HEK293T (cell line): ENCODE data around the gene IFIT3.

Source experiments
- ARNT ChIP-seq: fragments of 450-650 bp; IDR thresholded peaks from 2 replicates; pipeline ENCODE4 v1.6.1; 2017; ENCODE audit warnings: mild to moderate bottlenecking
- CTBP1 ChIP-seq: fragments of 450-650 bp; IDR thresholded peaks from 2 replicates; pipeline ENCODE4 v1.6.1; 2016; ENCODE audit warnings: borderline replicate concordance
- FOXA1 ChIP-seq: fragments of 450-650 bp; IDR thresholded peaks from 2 replicates; pipeline ENCODE4 v1.6.1; 2016; ENCODE audit warnings: mild to moderate bottlenecking
- HDGF ChIP-seq: fragments of 450-650 bp; IDR thresholded peaks from 2 replicates; pipeline ENCODE4 v1.6.1; 2017; ENCODE audit warnings: antibody characterized with exemption, borderline replicate concordance
- L3MBTL2 ChIP-seq: fragments of 450-650 bp; conservative IDR thresholded peaks from 2 replicates; pipeline ENCODE4 v1.6.1; 2016; ENCODE audit warnings: mild to moderate bottlenecking
- NFRKB ChIP-seq: fragments of 450-650 bp; IDR thresholded peaks from 2 replicates; pipeline ENCODE4 v1.6.1; 2016; ENCODE audit warnings: mild to moderate bottlenecking, moderate library complexity
- SP1 ChIP-seq: fragments of 450-650 bp; IDR thresholded peaks from 2 replicates; pipeline ENCODE4 v1.6.1; 2017
- SUZ12 ChIP-seq: fragments of 450-650 bp; IDR thresholded peaks from 2 replicates; pipeline ENCODE4 v1.6.1; 2016; ENCODE audit warnings: mild to moderate bottlenecking
- TARDBP ChIP-seq: fragments of 450-650 bp; IDR thresholded peaks from 2 replicates; pipeline ENCODE4 v1.6.1; 2016
- ZNF384 ChIP-seq: fragments of 450-650 bp; IDR thresholded peaks from 2 replicates; pipeline ENCODE4 v1.6.1; 2016
- TF ChIP-seq, protein P1 (sequence below): fragments of 450-650 bp; IDR thresholded peaks from 2 replicates; pipeline ENCODE4 v1.6.1; 2016

DNA sequence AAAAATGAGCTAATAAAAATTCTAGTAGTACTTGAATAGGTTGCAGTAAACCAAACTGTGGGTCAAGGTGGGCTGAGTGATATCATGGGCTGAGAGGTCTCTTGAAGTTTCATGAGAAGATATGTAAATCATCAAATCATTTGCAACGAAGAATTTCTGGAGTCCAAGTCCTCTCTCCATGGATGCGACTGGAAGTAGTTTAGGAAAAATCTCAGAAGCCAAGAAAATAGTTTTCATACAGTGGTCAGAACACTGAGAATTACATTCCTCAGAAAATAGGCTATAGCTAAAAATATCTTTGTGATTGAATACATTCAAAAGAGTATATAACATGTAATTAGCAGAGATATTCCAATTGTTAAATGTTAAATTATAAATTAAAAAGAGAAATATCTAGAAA lies 61.0 kb downstream of the IFIT3 start:
- no peak for TF ChIP-seq TARDBP
- no peak for TF ChIP-seq ARNT
- no peak for TF ChIP-seq SP1
- TF ChIP-seq HDGF = no peak
- no peak for TF ChIP-seq FOXA1
- TF ChIP-seq ZNF384 = no peak
- TF ChIP-seq SUZ12 = no peak
- no peak for TF ChIP-seq CTBP1
- TF ChIP-seq, protein P1, sequence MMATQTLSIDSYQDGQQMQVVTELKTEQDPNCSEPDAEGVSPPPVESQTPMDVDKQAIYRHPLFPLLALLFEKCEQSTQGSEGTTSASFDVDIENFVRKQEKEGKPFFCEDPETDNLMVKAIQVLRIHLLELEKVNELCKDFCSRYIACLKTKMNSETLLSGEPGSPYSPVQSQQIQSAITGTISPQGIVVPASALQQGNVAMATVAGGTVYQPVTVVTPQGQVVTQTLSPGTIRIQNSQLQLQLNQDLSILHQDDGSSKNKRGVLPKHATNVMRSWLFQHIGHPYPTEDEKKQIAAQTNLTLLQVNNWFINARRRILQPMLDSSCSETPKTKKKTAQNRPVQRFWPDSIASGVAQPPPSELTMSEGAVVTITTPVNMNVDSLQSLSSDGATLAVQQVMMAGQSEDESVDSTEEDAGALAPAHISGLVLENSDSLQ = no peak
- no peak for TF ChIP-seq NFRKB
- no peak for TF ChIP-seq L3MBTL2
